ENCODE measurements around the gene GATAD2A. TPM values are rescaled to one million over a fixed set of nuclear protein-coding genes. Genes with fewer than 3 reads are reported as not detected.

The GATAD2A gene
- total RNA-seq, 1 experiment from 2014 or later = 189 TPM

DNA sequence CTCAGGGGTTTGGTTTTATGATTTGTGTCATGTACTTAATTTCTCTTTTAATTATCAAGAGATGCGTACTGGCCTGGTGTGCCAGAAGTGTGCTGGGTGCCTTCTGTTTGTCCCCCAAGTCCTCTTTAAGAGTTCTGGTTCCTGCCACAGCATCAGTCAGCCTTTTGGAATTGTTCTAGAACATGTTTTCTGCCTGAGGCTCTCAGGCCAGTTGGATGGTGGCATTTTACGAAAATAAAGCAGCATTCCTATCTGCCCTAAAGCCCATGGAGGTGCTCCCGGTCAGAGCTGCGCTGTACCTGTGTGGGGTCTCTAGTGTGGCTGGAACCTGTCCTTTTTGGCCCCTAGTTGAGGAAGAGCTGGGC, 55.8 kb downstream of the GATAD2A start:
- peak overlapping the region; percentile 34 for H3K4me2 ChIP-seq (ENCODE audit: insufficient read depth, insufficient read length, low read length)
- peaks cover 14 to 24% (median 18%) of the 10 kb centered on the region in 3 experiments for H3K36me3 Mint-ChIP-seq (ENCODE audit: insufficient read depth in 1 of 3, low read depth in 3 of 3)
- H3K4me1 Mint-ChIP-seq = peaks cover 72 to 73% of the 10 kb centered on the region in 2 experiments
- no peaks in the 10 kb centered on the region for H3K9me3 ChIP-seq (ENCODE audit: control insufficient read depth, low read depth, low read length)
- H3K27me3 ChIP-seq (ENCODE audit: insufficient read depth, low read length) = no peaks in the 10 kb centered on the region
- no peak overlapping the region for H3T11ph ChIP-seq (ENCODE audit: low read length)
- no peak overlapping the region for H4K91ac ChIP-seq (ENCODE audit: insufficient read length, low read depth, low read length)
- H3K79me2 ChIP-seq (ENCODE audit: insufficient read depth, low read length) = peaks cover 54% of the 10 kb centered on the region; the same call in 1 of the 2 replicates
- H3K27ac ChIP-seq (ENCODE audit: insufficient read length, low read depth, low read length) = no peak overlapping the region
- DNase-seq = no peak
- no peak overlapping the region for H3K9ac ChIP-seq (ENCODE audit: extremely low read depth, insufficient read length, low read length)
- 0 out of 2 replicates have a peak overlapping the region, but pooled peaks have one; percentile 19 for H3K14ac ChIP-seq (ENCODE audit: insufficient read depth, low read length)
- H3K4me1 ChIP-seq (ENCODE audit: insufficient read depth, low read length) = peaks cover 20% of the 10 kb centered on the region
- H3K79me1 ChIP-seq (ENCODE audit: insufficient read depth, low read depth, low read length, poor library complexity, severe bottlenecking) = peaks cover 3% of the 10 kb centered on the region
- H3K27ac Mint-ChIP-seq = peak overlapping the region; percentile 65 to 99 (median 96); a peak in 5 of 7 replicates
- no peak overlapping the region for H4K5ac ChIP-seq (ENCODE audit: insufficient read length, low read depth, low read length)
- H3K56ac ChIP-seq (ENCODE audit: insufficient read length, low read depth, low read length) = no peak overlapping the region
- H2BK15ac ChIP-seq (ENCODE audit: low read depth, low read length) = no peak overlapping the region
- no peaks in the 10 kb centered on the region for H3K23me2 ChIP-seq (ENCODE audit: insufficient read length, low read depth, low read length, poor library complexity, severe bottlenecking)
- no peak overlapping the region for H2AFZ ChIP-seq (ENCODE audit: low read length)
- H2BK20ac ChIP-seq (ENCODE audit: low read depth, low read length, poor library complexity, severe bottlenecking) = no peak overlapping the region
- no peak overlapping the region for H4K8ac ChIP-seq (replicated peaks; ENCODE audit: insufficient read length, low read depth, low read length)
- H2BK120ac ChIP-seq (ENCODE audit: low read depth, low read length, poor library complexity, severe bottlenecking) = no peak overlapping the region
- H2AK5ac ChIP-seq (ENCODE audit: insufficient read length, low read length) = no peak overlapping the region
- H2BK12ac ChIP-seq (ENCODE audit: insufficient read length, low read depth, low read length) = no peak overlapping the region
- H3K9me3 Mint-ChIP-seq = peaks cover 4 to 8% of the 10 kb centered on the region in 2 experiments; a peak in 3 of 5 replicates
- peak overlapping the region; percentile 46 to 68; a peak in 3 of 5 replicates for H3K4me3 Mint-ChIP-seq
- no peak overlapping the region for H2BK5ac ChIP-seq (ENCODE audit: insufficient read length, low read length)
- TF ChIP-seq, protein P1, sequence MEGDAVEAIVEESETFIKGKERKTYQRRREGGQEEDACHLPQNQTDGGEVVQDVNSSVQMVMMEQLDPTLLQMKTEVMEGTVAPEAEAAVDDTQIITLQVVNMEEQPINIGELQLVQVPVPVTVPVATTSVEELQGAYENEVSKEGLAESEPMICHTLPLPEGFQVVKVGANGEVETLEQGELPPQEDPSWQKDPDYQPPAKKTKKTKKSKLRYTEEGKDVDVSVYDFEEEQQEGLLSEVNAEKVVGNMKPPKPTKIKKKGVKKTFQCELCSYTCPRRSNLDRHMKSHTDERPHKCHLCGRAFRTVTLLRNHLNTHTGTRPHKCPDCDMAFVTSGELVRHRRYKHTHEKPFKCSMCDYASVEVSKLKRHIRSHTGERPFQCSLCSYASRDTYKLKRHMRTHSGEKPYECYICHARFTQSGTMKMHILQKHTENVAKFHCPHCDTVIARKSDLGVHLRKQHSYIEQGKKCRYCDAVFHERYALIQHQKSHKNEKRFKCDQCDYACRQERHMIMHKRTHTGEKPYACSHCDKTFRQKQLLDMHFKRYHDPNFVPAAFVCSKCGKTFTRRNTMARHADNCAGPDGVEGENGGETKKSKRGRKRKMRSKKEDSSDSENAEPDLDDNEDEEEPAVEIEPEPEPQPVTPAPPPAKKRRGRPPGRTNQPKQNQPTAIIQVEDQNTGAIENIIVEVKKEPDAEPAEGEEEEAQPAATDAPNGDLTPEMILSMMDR (conservative IDR thresholded peaks at IDR 0.05) = no peak
- H3K18ac ChIP-seq (ENCODE audit: insufficient read length, low read depth, low read length) = peak overlapping the region; percentile 28
- WGBS (ENCODE audit: extremely low coverage, insufficient read length, low lambda C conversion rate) = no CpG with 5 or more reads among the region's 4 CpGs
- peaks cover 2% of the 10 kb centered on the region for H4K20me1 ChIP-seq (ENCODE audit: control insufficient read depth, insufficient read depth, insufficient read length)
- no peak overlapping the region for H3K23ac ChIP-seq (ENCODE audit: insufficient read length, low read depth, low read length)
- H3K27me3 Mint-ChIP-seq (ENCODE audit: low read depth) = peaks cover 2% of the 10 kb centered on the region
- no peak overlapping the region for H3K4ac ChIP-seq (ENCODE audit: low read depth, low read length)
